Subcutaneous adipose tissue (tissue), 4 donors: ENCODE measurements around the gene STAM. TPM values are rescaled to one million over a fixed set of nuclear protein-coding genes. Genes with fewer than 3 reads are reported as not detected.

Experiments
- CTCF ChIP-seq: fragments of 450-650 bp; IDR thresholded peaks from one replicate; pipeline ENCODE4 v1.5.1; 2016; ENCODE audit warnings: low read depth, mild to moderate bottlenecking, control low read depth, antibody characterized with exemption, moderate library complexity
- total RNA-seq, 4 donors: library from RNA; depleted of rRNA; stranded (reverse); fragments of >200 nt; gene quantifications; one replicate each; pipeline ENCODE4 v1.1.0, GENCODE V29; 2016

Gene STAM
- total RNA-seq, 4 donors from 2014 or later: 14.5 to 28.8 (median 25.6) TPM

DNA sequence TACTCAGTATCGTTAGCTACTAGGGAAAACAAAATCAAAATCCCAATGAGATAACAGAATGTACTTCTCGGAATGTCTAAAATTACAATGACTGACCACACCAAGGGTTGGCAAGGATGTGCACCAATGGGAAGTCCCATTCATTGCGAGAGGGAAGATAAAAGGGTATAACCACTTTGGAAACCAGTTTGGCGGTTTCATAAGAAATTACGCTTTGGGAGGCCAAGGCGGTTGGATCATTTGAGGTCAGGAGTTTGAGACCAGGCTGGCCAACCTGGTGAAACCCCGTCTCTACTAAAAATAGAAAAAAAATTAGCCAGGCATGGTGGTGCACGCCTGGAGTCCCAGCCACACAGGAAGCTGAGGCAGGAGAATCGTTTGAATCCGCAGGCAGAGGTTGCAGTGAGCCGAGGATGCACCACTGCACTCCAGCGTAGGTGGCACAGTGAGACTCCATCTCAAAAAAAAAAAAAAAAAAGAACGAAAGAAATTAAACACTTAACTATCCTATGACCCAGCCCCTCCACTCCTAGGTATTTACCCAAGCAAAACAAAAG lies 34.4 kb upstream of the STAM start:
- no peak for TF ChIP-seq CTCF

- TF ChIP-seq CTCF: no peak
These were observed 27.4 kb upstream of the STAM start for GRCh38 chr10:17616403-17617030.

GRCh38 chr10:17617031-17617911 lies 26.7 kb upstream of the STAM start, which contains the start of gene HACD1:
Gene HACD1 (minus strand): TSS chr10:17617374. CDS start chr10:17617339, 35 bp downstream.
- TF ChIP-seq CTCF: no peak

GRCh38 chr10:17622061-17622460 lies 21.9 kb upstream of the STAM start:
- TF ChIP-seq CTCF: no peak

DNA sequence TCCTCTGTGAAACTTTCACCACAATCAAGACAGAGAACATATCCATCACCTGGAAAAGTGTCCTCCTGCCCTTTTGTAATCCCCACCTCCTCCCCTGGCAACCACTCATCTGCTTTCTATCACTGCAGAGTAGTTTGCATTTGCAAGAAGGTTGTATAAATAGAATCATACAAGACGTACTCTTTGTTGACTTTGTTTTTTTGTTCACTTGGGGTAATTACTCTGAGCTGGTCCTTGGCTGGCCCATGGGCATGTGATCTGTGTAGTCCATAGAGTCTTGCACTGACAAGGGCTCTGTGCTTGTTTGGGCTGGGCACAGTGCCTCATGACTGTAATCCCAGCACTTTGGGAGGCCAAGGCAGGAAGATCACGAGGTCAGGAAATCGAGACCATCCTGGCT lies 19.0 kb upstream of the STAM start:
- TF ChIP-seq CTCF: no peak

GRCh38 chr10:17626656-17627055 lies 17.3 kb upstream of the STAM start:
- no peak for TF ChIP-seq CTCF

- no peak for TF ChIP-seq CTCF
These were observed 10.6 kb upstream of the STAM start for GRCh38 chr10:17633353-17633752.
